RKO (cell line): ENCODE results near the gene EGFR.

Source experiments
- DNase-seq: peaks from one replicate; pipeline ENCODE4 v3.0.0-alpha.2; 2016; ENCODE audit warnings: low spot score

Gene EGFR

DNA sequence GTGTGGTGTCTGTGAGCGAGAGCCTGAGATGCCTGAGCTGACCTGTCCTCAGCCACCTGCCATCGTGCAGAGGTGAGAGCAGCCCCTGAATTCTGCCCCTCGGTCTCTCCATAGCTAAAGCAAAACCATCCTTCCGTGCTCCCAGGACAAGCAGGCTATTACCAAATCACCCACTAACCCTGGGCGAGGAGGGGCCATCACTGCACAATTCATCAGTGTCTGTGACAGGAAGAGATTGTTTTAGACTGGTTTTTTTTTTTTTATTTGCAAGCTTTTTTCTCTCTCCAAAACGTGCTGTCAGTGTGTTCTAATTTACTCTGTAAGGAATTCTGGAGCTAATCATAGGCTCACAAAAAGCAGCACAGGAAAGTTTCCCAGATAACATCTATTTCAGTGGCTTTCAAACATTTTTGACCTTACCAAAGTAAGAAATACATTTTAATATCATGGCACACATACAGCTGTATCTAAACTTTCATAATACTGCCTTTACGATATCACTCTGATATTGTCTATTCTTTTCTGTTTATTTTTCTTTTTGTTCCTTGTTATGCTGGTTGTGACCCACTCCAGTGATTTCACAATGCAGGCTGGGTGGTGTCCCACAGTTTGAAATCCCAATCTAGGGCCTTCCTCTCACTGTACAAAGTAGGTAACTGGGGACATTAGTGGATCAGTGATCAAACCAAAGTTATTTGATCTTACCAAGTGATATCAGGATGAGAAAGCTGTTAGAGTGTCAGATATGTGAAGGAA lies 62.8 kb downstream of the EGFR start:
- DNase-seq: no peak

DNA sequence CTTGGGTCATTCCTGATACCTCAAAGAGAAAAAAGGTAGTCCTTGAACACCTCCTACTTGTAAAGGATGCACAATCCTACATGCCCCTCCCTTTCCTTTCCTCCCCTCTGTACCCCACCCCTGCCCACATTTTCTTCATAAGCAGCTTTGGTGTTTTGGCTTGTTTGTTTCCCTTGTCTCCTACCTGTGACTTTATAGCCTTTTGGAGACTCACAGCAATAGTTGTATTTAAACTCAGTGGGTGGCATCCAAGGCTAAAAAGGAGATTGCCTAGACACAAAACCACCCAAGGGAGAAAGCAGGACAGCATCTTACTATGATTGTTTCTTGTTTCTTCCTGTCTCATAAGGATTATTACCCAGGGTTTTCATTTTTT lies 63.4 kb downstream of the EGFR start:
- DNase-seq: no peak

DNA sequence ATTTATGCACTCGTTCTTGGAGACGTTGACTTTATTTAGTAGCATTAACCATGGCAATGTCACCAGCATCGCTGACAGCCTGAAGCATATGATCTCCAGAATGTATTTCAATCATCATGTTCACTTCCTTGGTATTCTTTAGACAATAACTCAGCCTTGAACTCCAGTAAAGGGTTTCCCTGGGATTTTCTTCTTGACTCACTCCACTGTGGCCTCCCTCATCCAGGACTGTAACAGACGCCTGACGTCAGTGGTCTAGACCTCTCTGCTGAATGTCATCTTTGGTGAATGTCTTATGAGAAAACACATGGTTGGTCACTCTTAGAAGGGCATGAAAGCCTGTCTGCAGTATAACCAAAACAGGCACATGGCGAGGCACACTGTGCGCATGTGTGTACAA lies 64.4 kb downstream of the EGFR start:
- no peak for DNase-seq

DNA sequence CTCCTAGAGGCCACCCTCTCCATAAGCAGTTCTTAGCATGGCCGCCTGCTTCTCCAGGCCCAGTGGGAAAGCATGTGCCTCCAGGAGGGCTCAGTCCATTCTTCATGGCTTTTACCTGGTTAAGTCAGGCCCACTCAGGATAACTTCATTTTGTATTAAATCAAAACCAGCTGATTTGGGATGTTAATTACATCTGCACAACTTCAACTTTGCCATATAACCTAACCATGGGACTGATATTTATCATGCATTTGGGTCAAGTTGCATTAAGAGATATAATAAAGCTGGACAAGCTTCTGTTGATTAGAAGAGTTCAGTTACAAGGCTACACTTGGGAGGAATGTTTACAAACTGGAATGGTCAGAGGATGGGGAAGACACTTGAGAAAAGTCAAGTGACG lies 65.5 kb downstream of the EGFR start:
- no peak for DNase-seq

DNA sequence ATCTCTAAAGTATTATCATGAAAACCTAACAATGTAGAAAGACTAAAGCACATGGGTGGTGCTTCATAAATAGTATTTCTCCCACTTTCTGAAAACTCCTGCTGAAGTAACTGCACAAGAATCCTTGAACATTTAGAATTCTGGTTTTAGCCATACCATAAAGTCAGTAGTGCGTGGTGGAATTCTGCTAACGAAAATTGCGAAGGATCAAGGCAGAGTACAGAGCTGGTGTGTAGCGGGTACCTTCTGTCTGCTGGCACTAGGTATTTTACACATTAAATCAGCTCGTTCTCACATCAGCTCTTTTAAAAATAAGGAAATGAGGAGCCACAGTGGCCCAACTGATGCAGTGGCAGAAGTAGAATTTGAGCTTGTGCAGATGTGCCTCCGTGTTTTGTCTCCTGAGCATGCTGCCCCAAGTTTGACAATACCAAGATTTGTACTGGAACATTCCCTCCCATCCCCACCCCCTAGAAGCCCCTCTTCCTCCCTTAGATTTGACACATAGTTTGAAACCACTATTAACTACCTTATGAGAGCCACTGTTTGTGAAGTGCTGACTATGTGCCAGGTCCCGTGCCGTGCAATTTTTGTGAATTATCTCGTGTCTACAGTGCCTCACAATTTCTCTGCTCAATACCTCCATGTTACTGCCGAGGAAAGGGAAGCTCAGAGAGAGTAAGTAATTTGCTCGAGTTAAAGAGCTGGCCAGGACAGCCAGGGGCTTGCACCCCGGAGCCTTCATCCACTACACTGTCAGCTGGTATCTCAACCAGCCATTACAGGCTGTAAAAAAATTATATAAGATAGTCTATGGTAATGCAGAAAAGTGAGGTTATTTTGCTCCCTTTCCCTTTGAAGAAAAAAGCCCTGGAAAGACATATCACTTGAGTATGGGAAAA lies 66.9 kb downstream of the EGFR start:
- DNase-seq: no peak

DNA sequence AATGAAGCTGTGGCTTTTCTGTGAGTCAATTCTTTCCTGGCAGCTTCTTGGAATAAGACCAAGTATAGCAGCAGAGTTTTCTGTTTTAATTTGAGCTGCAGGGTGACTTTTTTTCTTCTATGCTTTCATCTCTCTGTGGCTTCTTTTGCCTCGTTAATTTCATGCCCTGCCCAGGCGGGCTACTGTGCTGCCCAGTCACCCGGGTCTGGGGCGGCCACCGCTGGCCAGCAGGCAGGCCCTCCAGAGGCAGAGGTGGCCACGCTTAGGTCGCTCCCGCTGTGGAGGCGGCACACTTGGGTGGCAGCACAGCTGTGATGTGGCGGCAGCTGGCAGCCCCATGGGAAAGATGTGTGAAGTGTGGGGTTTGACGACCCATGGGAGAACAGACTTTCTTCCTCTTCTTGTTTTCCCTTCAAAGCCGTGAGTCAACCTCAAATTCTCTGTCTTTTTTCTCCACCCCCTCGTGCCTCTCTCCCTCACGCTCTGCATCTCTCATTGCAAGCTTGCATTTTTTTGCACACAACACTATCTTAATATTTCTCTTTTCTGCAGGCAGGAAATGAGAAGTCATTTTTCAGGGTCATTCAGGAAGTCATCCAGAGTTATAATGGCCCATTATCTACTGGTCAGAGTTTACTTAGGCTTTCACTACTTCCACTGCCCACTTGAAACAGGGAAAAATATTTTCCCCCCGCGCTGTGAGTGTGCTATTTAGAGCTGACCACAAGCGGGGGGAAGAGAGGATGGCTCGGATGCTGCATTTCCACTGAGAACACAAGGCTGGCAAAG lies 67.8 kb downstream of the EGFR start:
- DNase-seq: peak; percentile 9

DNA sequence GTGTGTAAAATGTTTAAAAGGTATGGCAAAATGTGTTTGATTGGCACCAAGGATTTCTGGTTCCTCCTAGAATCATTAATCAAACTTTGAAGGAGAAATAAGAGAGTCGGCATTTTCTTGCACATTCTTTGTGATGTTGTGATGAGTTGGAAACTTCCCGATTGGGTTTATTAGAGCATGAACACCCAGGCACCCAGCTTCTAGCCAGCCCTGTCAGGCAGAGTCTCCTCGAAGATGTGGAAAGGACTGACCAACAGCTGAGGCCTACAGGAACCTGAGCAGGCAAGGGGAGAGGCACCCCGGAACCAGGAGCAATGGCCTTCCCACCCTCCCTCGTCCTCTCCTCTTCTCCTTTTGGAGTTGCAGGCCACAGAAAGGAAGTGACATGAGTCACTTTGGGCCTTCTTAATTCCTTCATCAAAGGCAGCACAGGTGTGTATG lies 68.7 kb downstream of the EGFR start:
- no peak for DNase-seq

DNA sequence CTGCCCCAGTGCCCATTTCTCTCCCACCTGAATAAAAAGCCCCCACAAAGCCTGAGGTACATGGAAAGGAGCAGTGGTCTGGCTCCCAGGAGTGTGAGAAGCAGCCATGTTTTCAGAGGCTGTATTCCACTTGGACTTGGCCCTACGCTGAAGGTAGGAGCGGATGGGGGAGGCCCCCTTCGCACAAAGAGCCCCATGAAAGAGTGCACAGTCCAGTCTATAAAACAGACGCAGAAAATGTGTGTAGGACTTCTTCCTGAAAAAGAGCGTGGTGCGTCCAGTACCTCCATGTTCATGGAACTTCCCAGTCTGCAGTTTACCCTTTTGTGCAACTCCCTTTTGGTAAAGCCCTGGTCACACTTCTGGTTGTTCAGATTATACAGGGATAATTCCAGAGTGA lies 69.3 kb downstream of the EGFR start:
- no peak for DNase-seq

DNA sequence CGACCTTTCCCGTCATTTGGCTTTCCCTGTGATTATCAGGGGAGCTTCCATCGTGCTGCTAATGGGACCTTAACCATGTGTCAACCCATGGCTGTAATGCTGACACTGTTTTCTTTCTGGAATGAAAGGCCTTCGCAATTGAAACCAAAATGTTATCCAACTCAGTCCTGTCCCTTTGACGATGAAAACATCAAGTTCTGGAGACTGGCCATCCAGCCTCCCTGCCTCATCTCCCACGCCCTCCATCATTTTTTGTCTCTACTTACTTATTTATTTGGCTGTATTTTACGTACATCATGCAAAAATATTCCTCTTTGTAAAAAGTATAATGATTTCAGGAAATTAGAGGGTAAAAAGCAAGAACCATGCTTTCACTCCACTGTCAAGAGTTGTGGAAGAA lies 69.8 kb downstream of the EGFR start:
- no peak for DNase-seq

DNA sequence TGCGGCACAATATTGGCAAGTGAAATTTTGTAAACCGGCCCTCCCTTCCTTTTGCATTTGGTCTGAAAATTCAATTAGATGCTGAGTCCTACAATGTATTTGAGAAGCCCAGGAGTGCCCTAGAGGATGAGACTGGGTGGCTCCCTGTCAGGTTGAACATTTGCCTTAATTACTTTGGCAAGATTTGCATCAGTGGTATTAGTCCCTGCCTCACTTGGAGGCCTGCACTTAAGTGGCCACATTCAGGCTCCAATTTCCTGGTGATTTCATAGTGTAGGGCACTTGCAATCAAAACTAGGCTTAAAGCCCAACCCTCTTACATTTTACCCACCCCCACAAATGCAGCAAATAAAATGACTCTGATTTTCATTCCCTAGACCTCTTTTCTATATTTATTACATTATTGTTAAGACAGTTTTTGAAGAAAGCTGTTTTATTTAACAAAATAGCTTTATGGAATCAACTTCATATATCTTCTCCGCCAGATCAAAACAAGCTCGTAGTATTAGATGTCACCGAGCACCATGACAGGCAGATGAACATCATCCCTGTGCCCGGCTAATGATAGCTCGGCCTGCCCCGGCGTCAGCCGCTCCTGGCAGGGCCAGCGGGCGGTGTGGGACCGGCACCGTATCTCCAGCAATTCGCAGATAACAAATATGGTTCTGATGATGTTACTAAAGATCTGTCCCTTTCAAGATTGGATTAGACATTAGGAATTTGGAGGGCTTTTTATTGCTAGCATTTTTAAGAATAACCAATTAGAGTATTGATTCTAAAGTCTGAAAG lies 73.6 kb downstream of the EGFR start:
- DNase-seq: no peak

DNA sequence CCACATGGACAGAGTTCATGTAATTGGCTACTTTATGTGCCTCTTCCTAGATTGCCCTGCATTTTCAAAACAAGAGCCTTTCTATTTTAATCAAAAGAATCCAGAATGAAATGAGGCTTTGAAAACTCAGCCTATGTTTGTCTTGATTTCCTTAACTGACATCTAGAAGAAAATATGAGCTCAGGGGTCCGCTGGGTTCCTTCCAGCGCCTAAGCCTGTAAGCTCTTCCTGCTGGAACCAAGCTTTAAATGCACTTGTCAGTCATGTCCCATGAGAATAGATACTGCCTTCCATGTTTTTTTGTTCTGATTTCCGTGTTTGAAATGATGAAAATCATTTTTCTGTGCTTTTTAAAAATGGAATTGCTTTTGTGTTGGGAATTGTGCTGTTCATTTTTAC lies 74.2 kb downstream of the EGFR start:
- DNase-seq: no peak

DNA sequence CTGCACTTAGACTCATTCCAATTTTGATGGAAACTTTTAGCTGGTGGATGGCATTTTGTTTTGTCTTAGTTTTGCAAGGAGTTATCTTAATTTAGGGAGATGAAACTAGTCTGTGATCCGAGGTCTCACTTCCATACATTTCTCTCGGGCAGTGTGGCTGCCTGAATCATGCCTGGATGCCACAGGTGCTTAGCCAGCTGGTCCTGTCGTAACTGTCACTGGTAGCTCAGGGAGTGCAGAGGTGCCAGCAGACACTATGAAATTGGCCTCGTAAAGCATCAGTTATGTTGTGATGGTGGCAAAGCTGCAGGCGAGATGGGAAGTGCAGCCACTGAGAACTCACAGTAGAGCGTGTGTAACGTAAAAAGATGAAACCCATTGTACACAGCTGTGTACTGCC lies 74.9 kb downstream of the EGFR start:
- no peak for DNase-seq

DNA sequence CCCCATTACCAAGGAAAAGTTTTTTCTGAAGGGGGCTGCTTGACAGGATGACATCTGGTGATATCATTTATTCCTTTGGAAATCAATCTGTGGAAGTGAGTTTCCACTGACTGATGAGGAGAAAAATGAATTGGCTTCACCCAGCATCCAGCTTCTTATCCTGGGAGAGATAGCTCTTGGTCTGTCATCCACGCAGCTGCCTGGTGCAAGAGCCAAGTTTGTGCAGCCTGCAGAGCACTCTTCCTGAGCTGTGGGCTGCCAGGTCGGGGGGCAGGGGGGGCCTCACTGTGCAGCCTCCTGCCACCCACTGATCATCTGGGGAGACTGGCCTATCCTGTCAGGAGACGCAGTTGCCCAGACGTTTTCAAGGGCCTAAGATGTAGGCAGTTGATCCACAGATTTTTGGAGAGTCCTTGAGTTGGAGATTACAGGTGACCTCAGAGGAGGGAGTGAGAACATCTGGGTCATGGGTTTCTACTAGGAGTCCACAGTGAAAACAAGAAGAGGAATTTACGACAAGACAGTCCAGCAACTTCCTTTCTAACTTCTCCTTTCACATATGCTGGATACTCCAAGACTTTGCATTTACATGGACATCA lies 75.4 kb downstream of the EGFR start:
- no peak for DNase-seq

DNA sequence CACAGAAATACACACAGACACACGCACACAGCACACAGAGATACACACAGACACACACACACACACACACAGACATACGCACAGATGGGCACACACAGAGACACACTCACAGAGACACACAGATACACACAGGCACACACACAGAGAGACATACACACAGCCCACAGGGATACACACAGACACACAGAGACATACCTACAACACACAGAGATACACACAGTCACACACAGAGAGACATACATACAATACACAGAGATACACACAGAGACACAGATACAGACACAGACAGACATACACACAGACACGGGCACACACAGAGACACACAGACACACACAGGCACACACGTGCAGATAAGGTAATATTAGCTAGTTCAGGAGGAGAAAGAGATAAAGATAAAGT lies 76.9 kb downstream of the EGFR start:
- DNase-seq: no peak

DNA sequence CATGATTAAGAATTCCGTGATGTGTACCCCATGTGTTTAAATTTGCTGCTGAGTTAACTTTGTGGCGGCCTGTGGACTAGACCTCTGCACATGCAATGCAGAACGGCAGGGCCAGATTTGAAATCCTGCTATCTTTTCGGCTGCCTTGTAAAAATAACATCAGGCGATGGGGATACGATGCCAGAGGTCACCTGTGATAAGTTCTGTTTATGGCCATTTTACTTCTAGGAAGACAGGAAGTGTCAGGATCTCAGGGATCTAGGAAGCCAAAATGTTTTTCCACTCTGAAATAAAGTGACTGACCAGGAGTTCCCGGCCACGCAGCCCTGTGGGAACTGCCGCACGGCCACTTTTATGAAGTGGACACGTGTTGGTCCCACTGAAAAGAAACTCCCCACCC lies 77.5 kb downstream of the EGFR start:
- DNase-seq: no peak

DNA sequence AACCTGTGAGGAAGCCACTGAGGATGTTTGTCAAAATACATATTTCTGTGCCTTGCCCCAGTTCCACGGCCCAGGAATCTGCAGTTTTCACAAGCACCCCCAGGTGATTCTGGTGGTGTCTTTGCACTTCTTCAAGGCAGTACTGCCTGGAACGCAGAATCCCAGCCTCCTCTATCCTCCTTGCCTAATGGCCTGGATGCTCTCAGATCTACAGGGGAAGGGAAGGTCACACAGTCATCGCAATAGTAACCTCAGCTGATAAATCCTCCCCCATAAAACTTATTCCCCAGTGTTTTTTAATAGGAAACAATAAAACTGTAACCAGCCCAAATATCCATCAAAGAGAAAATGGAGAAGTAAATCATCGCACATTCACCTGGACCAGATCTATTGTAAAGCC lies 78.3 kb downstream of the EGFR start:
- no peak for DNase-seq

DNA sequence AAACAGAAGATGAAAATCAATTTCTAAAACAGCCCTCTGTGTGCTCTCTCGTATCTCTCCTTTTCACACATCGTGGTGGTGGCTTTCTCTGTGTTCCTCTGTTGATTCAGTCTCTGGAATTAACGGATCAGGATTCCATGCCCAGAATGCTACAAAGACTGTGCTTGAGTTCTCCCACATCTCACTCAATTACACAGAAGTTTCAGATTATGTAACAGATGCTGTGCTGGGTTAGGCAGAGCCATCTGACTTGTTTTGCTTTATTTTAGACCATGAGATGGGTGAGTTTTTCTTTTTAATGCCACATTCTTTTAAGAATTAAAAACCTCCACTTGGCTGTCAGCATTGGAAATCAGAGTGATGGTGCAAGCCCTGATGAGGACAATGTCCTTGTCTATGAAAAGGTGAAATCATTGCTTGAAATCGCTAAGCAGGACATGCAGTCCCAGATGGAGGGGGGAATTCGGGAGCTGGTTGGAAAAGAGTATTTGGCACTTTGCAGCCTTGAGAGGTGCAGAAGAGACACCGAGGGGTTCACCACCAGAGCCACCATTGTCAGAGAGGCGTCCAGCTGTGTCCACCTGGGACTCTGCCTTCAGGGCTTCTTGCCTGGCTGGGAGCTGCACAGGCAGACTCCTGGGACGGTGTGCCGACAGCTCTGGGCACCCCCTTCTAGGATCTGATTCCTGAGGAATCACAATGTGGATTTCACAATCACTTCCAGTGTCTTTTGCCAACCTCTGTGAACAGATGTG lies 80.4 kb downstream of the EGFR start:
- DNase-seq: no peak

DNA sequence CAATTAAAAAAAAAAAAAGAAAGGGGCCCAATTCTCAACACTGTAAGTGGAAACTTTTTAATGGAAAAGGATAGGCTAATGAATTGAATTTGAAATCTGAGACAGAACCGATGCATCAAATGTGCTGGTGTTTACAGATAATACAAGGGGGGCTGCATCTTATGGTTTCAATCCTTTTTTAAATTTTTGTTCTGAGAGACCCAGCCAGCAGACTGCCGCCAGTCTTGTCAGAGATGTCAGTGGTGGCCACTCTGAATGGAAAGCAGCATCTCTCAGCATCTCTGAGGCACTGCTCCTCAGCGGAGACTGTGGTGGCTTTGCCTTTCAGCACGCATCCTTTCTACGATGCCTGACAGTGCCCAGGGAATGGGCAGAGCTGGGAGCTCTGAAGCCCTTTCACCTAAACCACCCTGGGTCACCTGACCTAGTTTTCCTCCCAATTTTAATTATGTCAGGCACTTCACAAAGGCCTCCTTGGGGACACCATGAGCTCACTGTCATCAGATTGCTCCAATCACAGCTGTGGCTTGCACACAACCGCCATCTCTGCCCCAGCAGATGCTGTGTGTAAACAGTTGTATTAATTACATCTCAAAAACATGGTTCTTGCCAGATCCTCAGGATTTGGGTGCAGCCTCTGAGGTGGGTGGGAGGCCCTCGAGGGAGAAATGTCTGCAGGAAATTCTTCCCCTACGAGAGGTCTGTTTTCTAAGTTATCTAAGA lies 81.2 kb downstream of the EGFR start:
- no peak for DNase-seq

DNA sequence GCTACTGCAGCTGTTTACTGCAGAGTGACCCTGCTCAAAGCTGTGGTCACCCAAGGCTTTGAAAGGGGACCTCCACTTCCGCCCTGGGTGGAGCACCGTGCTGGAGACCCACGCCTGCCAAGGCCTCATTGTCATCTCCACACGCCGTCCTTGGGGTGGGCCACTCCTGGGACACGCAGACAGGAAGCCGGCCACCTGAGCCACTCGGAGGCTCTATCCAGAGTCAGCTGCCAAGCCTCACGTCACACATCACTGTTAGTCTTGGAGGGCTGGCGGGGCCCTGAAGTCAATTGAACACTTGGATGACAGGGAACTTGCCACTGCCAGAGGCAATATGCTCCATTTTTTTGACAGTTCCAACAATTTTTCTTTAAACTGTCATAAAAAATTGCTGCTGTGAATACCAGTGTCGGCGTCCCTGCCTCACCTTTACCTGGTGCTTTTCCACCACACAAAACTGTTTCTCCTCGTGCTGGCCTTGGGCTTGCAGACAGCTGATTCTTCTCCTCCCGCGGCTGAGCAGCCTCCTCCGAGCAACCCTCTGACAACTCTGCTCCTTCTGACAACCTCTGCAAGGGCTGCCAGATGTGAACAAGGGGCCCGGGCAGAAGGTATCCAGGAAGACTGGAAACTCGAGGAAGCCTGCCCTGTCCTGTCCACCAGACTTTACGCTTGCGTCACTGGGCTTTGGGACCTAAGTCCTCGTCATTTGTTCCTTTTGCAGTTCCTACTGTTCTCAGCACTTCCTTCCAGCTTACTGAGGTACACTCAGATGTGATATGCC lies 81.9 kb downstream of the EGFR start:
- no peak for DNase-seq
